Uterus (tissue), 4 donors: ENCODE measurements around the gene GSC2. TPM values are rescaled to one million over a fixed set of nuclear protein-coding genes. Genes with fewer than 3 reads are reported as not detected.

ENCODE experiments used
- DNase-seq, 2 donors: peaks; one replicate each; pipeline ENCODE4 v3.0.0-alpha.2; 2019 to 2020
- H3K27ac ChIP-seq, 2 donors: fragments of 200-600 bp; sonication (generic); 1 replicate in 1 of 2; 2 replicates in 1 of 2; pipeline ENCODE4 v1.5.1; 2016 to 2018
- H3K27me3 ChIP-seq, 2 donors: fragments of 200-600 bp; sonication (generic); one replicate each; pipeline ENCODE4 v1.5.1; 2018 to 2019; ENCODE audit warnings: control low read depth in 1 of 2
- H3K36me3 ChIP-seq, 2 donors: fragments of 200-600 bp; sonication (generic); one replicate each; pipeline ENCODE4 v1.5.1; 2019; ENCODE audit warnings: control low read depth in 1 of 2
- H3K4me1 ChIP-seq, 2 donors: fragments of 200-600 bp; sonication (generic); one replicate each; pipeline ENCODE4 v1.5.1; 2018 to 2019; ENCODE audit warnings: control low read depth in 1 of 2
- H3K4me3 ChIP-seq, 2 donors: fragments of 200-600 bp; sonication (generic); 1 replicate in 1 of 2; 2 replicates in 1 of 2; pipeline ENCODE4 v1.5.1; 2018 to 2019; ENCODE audit warnings: mild to moderate bottlenecking in 1 of 2
- H3K9me3 ChIP-seq, 2 donors: fragments of 200-600 bp; sonication (generic); one replicate each; pipeline ENCODE4 v1.5.1; 2019; ENCODE audit warnings: control low read depth in 1 of 2
- POLR2A ChIP-seq, 2 donors: fragments of 450-650 bp; IDR thresholded peaks; one replicate each; pipeline ENCODE4 v1.6.1; 2016; ENCODE audit warnings: antibody characterized with exemption in 2 of 2, mild to moderate bottlenecking in 1 of 2, moderate library complexity in 1 of 2
- intact Hi-C: fragments of 100-400 bp; cut with DNase I; formaldehyde crosslinking; loops from one replicate; pipeline ENCODE4 v1.15.1; 2023; ENCODE audit warnings: low total_unique reads
- total RNA-seq, 4 donors: library from RNA; depleted of rRNA in 3 of 4; stranded (reverse); fragments of >200 nt in 3 of 4; gene quantifications; one replicate each; pipeline versions ENCODE4 v1.1.0 to v1.2.4, GENCODE V29; 2014 to 2023
- TF ChIP-seq, protein P1 (sequence below), 4 experiments: fragments of 200-600 bp in 2 of 4; fragments of 450-650 bp in 2 of 4; sonication (generic) in 2 of 4; IDR thresholded peaks; one replicate each; pipeline ENCODE4 v1.5.1; 2016 to 2019; ENCODE audit warnings: antibody characterized with exemption in 4 of 4, mild to moderate bottlenecking in 2 of 4, moderate library complexity in 1 of 4
- donor health status: DM: yes; HTN: yes; CAD: no.

Gene GSC2
- total RNA-seq, 4 donors from 2014 or later, result not detected

DNA sequence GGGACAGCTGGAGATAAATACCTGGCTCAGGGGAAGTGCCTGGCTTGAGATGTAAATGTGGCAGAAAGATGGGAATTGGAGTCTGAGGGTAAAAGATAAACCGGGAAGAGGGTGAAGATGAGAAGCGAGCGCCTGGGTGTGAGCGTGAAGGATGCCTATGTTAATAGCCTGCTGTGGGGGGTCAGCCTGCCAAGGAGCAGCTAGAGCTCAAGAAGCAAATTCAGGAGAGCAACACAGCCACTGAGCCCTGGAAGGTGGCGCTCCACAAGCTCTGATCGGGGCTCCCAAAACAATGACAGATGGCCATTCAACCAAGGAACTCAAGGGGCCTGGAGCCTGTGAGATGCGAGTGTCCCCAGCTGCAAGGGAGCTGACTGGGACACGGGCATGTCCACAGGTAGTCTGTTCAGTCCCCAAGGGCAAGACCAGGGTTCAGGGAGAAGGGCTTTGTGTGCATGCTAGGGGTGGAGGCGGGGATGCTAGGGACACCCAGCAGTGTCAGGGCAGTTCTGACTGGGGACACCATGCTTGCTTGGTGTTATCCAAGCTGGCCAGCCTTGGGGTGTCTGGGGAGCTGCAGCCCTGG, 2.8 kb downstream of the GSC2 start:
- TF ChIP-seq POLR2A (IDR thresholded peaks at IDR 0.05), result no peak
- TF ChIP-seq, protein P1, sequence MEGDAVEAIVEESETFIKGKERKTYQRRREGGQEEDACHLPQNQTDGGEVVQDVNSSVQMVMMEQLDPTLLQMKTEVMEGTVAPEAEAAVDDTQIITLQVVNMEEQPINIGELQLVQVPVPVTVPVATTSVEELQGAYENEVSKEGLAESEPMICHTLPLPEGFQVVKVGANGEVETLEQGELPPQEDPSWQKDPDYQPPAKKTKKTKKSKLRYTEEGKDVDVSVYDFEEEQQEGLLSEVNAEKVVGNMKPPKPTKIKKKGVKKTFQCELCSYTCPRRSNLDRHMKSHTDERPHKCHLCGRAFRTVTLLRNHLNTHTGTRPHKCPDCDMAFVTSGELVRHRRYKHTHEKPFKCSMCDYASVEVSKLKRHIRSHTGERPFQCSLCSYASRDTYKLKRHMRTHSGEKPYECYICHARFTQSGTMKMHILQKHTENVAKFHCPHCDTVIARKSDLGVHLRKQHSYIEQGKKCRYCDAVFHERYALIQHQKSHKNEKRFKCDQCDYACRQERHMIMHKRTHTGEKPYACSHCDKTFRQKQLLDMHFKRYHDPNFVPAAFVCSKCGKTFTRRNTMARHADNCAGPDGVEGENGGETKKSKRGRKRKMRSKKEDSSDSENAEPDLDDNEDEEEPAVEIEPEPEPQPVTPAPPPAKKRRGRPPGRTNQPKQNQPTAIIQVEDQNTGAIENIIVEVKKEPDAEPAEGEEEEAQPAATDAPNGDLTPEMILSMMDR (IDR thresholded peaks at IDR 0.05), result no peak
- intact Hi-C loops, result no loop called here
- DNase-seq, result no peak
- Histone ChIP-seq H3K9me3 (no peaks in the 10 kb centered on the region), H3K27me3 (peaks cover 5 to 26% of the 10 kb centered on the region in 2 donors), H3K27ac (no peak overlapping the region), H3K4me3 (no peak overlapping the region), H3K4me1 (peaks cover 0 to 11% of the 10 kb centered on the region in 2 donors), H3K36me3 (no peaks in the 10 kb centered on the region)

DNA sequence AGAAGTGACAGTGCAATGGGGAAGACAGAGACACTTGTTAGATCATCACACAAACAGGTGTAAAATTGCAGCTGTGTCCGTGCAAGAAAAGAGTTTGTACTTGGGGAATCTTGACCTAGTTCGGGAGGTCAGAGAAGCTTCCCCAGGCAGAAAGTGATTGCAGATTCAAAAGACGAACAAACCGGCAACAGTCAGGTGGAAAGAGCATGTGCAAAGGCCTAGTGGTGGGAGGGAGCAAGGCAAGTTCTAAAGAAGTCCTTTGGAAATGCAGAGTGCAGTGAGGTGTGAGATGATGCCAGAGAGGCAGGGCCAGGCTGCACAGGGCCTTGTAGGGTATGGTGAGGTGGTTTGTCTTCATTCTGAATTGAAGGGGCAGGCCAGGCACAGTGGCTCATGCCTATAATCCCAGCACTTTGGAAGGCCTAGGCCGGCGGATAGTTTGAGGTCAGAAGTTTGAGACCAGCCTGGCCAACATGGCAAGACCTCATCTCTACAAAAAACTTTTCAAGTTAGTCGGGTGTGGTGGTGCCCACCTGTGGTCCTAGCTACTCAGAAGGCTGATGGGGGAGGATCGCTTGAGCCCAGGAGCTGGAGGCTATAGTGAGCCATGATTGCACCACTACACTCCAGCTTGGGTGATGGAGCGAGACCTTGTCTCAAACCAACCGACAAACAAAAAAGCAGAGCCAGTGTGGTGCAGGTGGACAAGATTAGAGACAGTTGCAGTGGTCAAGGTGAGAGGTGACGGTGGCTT, 3.7 kb downstream of the GSC2 start:
- intact Hi-C loops, result no loop called here
- Histone ChIP-seq H3K27me3 (peaks cover 5 to 19% of the 10 kb centered on the region in 2 donors), H3K9me3 (no peaks in the 10 kb centered on the region), H3K36me3 (no peaks in the 10 kb centered on the region), H3K4me1 (peaks cover 0 to 11% of the 10 kb centered on the region in 2 donors), H3K27ac (no peak overlapping the region), H3K4me3 (no peak overlapping the region)
- no peak for DNase-seq
- no peak for TF ChIP-seq POLR2A (IDR thresholded peaks at IDR 0.05)
- TF ChIP-seq, protein P1 (IDR thresholded peaks at IDR 0.05), result no peak

DNA sequence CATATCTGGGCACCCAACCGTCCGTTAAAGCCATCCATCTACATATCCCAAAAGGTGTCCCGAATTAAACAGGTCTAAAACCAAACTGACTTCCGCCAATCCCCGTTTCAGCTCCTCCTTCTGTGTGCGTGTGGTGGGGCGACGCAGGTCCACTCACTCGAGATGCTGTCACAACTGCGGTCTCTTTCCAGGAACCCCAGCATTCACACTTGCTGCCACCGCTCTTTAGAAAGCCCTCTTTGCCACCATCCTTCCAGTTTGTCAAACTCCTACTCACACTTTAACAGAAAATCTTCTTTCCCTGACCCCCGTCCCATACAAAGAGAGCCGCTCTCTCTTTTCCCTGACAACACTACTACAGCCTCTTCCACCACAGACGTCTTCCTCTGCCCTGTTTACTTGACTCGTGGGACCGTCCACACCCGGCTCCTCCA, 6.1 kb downstream of the GSC2 start:
- DNase-seq, result no peak
- Histone ChIP-seq H3K4me3 (peak overlapping the region; percentile 69 to 71), H3K27ac (peak overlapping the region; percentile 64 to 87), H3K4me1 (peaks cover 0 to 11% of the 10 kb centered on the region in 2 donors), H3K36me3 (no peaks in the 10 kb centered on the region), H3K27me3 (peaks cover 0 to 5% of the 10 kb centered on the region in 2 donors), H3K9me3 (no peaks in the 10 kb centered on the region)
- intact Hi-C loops, result no loop called here
- no peak for TF ChIP-seq POLR2A (IDR thresholded peaks at IDR 0.05)
- TF ChIP-seq, protein P1 (IDR thresholded peaks at IDR 0.05), result no peak

DNA sequence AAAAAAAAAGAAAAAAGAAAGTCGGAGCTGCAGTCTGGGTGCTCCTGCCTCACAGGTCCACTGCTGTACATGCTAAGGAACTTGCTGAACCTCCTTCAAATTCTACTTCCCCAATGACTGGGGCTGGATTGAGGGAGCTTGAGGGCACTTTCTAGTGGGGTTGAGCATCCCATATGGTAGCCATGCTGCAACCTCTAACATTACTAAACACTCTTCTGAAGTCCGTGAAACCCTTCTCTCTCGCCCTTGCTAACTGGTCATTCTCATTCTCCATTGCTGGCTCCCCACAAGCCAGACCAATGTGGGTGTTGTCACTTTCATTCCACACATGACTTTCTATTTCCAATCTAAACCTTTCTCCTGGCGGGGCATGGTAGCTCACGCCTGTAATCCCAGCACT, 6.9 kb downstream of the GSC2 start:
- intact Hi-C loops, result no loop called here
- Histone ChIP-seq H3K27me3 (no peaks in the 10 kb centered on the region), H3K4me3 (no peak overlapping the region), H3K4me1 (peaks cover 0 to 11% of the 10 kb centered on the region in 2 donors), H3K27ac (no peak overlapping the region), H3K9me3 (no peaks in the 10 kb centered on the region), H3K36me3 (no peaks in the 10 kb centered on the region)
- DNase-seq, result no peak
- no peak for TF ChIP-seq POLR2A (IDR thresholded peaks at IDR 0.05)
- TF ChIP-seq, protein P1 (IDR thresholded peaks at IDR 0.05), result no peak

DNA sequence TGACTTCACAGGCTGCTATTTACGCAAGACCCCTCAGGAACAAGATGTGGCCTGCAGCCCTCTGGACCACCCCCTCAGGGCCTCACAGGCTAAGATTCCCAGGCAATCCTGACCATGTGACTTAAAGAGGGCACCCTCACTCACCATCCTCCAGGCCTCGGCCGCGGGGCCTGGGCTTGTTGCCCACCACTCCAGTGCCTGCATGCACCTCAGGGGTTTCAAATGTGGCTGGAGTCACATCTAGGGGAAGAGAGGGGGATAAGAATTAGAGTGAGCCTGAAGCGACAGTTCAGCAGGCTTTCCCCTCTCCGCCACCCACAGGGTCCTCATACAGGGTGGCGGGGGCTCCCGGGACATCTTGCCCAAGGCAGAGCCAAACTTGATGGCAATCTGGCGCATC, 7.7 kb downstream of the GSC2 start:
- H3K27me3 ChIP-seq, result no peaks in the 10 kb centered on the region
- DNase-seq, result no peak
- no peaks in the 10 kb centered on the region for H3K9me3 ChIP-seq
- H3K27ac ChIP-seq, result no peak overlapping the region
- no peaks in the 10 kb centered on the region for H3K36me3 ChIP-seq
- H3K4me1 ChIP-seq, result peaks cover 0 to 11% of the 10 kb centered on the region in 2 donors
- H3K4me3 ChIP-seq, result no peak overlapping the region
- TF ChIP-seq, protein P1 (IDR thresholded peaks at IDR 0.05), result no peak
- TF ChIP-seq POLR2A (IDR thresholded peaks at IDR 0.05), result no peak
- intact Hi-C loops, result no loop called here
